Ammon's horn (tissue), 1 donor: Measurements from ENCODE around the gene SORL1.
A peak's percentile ranks its signal among the peaks of the same experiment; 100 is the strongest.

Source experiments
- DNase-seq: peaks from one replicate; pipeline ENCODE4 v3.0.0-alpha.2; 2016; ENCODE audit warnings: low spot score

The SORL1 gene

DNA sequence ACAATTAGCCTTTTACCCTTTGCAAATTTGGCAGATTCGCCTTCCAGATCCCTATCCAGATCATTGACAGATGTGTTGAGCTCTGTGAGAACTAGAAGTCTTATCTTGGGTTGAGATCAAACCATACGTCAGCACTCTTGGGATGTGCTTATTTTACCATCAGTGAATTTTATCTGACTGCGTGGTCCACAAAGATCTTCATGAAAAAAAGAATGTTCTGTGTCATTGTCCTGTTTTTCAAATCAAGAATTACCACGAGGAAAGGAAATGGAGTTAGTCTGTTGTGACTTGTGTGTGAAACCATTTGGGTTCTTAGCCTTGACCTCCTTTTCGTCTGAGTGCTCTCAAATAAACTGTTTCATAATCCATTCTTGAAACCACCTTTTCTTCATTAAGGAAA, 86.9 kb downstream of the SORL1 start:
- DNase-seq: no peak

DNA sequence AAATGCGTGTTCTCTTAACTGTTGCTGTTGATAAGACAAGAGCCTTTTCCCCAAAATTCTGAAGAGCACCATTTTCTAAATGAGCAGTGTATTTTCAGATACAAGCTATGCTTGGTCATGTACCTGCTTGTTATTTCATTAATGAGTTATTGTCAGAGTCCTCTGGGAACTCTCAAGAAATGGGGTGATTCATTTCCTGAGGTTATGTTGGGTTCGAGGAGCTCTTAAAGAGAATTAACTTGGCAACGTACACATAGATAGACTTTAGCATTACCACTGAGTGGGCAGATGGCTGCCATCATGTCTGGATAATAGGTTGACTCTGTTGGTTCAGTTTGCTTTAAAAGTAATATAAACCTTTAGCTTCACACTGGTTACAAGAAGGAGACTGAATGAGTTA, 88.5 kb downstream of the SORL1 start:
- DNase-seq: no peak

DNA sequence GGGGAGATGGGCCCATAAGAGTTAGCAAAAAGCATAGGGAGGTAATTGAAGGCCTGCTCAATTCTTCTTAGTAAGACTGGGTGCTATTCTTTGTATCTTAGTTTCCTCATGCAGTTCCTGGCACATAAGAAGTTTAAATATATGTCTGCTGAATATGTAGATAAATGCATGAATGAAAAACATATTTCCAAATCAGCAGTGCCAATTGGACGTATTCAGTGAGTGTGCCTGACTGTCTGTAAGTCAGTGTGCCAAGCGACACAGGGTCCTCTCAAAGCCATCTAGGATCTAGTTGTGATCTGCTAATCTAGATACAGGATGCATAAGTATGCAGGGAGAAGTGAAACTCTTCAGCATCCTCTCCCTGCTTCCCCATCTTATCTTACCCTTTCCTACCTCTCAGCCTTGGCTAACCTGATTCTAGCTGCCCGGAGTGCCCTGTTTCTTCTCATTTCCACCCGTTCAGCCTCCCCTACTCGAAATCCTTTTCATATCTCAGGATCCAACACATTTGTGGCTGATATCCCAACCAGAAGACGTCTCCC, 91.8 kb downstream of the SORL1 start:
- no peak for DNase-seq

DNA sequence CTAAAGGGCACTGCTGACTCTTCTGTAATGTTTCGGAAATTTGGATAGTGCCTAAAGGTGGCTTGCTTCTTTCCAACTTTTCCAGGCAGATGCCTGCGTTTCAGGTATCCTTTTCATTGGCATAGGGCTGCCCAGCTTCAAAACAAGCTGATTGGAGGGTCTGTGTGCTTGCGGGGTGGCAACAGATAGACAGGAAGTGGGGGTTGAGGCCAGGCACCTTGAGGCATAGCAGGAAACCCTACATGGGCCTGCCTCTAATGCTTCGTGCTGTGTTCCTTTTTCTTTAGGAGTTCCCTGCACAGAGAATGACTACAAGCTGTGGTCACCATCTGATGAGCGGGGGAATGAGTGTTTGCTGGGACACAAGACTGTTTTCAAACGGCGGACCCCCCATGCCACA, 92.8 kb downstream of the SORL1 start:
- no peak for DNase-seq

DNA sequence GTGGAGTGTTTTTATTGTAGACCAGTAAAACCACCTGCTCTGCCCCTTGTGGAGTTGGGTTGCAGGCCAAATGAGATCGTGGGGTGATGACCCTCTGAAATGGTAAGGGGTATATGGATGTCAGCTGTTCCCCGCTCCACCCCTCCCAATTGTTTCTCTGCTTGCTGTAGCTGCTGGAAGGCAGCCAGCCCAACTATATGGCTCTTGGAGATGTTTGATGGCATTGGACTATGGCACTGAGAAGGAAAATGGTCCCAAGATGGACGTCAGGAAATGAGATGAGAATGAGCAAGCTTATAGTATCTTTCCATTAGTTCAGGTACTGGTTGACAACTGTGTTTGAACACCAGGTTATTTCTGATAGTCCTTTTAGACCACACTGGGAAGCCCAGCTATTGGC, 95.5 kb downstream of the SORL1 start:
- DNase-seq: no peak

DNA sequence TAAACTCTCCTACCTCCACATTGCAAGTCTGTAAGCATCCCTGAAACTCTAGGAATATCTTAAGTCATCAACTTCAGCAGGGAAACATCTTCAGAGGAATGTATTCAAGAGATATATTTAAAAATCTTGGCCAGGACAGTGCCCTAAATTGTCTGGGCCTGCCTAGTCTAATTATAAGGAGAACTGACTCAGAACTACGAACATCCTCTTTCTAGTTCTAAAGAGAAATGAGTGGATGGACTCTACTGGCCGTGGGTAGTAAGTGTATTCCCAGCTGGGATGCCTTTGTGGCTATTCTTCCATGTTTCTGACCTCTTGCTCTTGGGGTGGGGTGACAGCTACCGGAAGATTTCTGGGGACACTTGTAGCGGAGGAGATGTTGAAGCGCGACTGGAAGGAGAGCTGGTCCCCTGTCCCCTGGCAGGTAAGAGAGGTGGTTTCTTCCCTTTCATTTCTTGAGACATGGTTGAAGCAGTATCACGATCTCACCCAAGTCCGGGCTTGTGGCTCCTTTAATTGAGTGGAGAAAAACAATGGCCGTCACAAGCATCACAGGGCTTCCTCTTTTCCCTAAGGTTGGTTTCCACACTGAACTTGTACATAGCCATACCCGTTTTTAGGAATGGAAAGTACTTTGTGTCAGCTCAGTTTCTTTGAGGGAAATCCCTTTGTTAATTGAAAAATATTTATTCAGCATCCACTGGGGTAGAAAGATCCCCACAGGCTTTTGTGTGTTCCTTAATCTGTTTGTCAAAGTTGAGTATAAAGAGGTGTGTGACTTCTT, 98.3 kb downstream of the SORL1 start:
- DNase-seq: no peak

DNA sequence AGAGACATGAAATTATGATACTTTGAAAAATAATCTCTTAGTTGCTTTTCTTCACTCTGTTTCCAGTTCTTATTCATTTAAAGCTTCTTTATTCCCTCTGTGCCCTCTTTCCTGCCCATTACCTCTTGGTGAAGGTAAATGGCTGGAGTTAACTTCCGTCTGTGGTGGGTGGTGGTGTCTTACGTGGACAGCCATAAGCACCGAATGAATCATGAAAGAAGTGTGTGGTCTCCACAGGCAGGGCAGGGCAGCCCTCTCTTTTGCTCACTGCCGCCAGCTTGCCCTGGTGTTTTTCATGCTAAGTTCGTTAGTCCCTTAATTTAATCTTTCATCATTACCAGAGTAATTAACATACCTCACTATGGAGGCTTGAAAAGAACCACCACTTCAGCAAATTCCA, 99.3 kb downstream of the SORL1 start:
- DNase-seq: no peak

DNA sequence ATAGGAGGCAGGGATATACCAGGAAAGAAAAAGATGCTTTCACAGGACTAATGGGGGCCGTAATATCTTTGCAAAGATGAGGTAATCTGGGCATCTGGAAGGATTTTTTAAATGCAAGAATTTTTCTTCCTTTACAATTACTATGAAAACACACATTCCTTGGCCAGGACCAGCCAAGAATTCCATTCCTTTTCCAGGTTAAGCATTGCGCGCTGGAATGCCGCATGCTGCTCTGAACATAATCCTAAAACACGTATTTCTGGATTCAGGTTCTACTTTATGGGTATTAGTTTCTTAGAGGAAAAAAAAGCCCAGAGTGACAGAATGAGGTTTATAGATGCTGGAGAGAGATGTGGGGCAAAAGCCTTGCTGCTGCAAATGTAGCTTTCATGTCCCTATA, 100.0 kb downstream of the SORL1 start:
- no peak for DNase-seq

DNA sequence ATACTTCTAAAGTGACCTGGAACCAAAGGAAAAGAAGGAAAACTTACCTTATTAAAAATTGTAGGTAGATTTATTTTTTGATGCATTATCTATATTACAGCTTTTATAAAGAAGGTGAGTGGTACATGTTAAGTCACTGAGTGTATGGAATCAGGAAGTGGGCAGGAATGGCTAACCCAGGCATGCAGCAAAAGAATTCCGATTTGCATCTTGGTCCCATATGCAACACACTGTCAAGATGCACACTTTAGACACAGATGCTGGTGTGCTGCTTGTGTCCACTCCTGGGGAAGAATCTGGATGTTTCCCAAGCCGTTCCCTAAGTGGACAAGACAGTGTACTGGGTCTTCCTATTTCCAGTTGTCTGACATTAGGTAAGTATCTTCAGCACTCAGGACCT, 100.5 kb downstream of the SORL1 start:
- DNase-seq: no peak

DNA sequence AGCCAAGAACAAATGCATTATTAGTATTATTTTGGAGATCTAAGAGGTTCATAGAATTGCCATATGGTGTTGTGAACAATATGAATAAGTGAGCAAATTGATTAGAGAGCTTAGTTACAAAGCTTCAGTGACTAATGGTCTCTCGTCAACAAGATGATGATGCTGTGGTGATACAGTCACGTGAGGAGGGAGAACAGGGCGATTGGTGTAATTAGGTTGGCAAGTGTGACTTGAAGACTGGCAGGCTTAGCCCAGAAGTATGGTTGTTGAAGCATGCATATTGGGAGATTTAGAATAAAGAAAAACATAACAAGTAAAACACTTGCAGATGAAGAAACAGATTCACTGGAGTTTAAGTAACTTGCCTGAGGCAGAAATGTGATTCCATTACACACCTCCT, 101.3 kb downstream of the SORL1 start:
- peak; percentile 65 for DNase-seq

DNA sequence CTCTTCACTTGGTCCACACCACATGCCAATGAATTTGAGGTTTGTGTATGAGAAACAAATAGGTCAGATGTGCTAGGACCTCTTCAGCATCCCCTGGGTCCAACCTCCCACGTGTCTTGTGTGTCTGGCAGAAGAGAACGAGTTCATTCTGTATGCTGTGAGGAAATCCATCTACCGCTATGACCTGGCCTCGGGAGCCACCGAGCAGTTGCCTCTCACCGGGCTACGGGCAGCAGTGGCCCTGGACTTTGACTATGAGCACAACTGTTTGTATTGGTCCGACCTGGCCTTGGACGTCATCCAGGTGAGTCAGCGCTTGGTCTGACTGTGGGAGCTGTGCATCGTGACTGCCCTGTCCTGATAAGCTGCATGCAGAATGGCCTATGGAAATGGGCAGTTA, 101.7 kb downstream of the SORL1 start:
- no peak for DNase-seq

DNA sequence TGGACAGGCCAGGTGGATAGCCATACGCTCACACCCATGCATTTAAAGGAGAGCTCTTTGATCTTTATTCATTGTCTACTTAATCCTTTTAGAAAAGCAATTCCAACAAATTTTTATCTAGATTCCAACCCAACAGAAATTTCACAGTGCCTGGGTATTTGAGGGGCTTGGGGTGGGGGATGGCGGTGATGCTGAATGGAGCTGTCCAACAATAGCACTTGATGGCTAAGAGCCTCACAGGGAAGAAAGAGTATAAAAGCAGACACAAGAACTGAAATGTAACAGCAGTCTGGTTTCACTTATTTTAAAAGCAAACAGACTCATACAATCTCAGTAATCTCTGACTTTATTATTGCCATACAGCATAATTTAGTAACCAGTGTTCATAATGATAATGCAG, 102.4 kb downstream of the SORL1 start:
- no peak for DNase-seq

DNA sequence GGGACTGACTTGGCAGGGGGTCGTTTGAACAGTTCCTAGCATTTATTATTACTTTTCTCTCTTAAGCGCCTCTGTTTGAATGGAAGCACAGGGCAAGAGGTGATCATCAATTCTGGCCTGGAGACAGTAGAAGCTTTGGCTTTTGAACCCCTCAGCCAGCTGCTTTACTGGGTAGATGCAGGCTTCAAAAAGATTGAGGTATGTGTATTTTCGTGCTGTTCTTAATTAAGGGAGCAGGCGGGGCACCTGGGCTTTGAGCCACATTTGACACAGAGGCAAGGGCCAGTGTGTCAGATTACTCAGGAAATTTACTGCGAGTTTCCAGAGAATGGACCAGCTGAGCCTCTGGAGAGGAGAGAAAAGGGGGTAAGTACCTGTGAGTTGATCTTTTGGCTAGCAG, 103.0 kb downstream of the SORL1 start:
- DNase-seq: no peak

DNA sequence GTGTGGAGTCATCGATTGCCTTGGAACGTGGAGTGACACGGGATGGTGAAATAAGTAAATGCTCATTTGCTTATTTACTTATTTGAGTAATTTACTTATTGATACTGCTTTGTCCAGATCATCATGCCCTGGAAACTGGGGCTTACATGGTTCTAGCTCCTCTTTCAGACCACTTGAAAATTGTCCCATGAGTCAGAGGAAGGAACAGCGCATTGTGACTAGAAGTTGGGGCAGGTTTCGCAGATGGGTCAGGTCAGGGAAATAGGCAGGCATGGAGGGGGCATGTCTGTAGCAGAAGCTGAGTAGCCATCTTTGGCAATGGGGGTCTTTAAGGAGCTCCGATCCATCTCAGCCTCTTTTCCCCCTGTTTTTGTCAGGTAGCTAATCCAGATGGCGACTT, 104.8 kb downstream of the SORL1 start:
- DNase-seq: no peak

DNA sequence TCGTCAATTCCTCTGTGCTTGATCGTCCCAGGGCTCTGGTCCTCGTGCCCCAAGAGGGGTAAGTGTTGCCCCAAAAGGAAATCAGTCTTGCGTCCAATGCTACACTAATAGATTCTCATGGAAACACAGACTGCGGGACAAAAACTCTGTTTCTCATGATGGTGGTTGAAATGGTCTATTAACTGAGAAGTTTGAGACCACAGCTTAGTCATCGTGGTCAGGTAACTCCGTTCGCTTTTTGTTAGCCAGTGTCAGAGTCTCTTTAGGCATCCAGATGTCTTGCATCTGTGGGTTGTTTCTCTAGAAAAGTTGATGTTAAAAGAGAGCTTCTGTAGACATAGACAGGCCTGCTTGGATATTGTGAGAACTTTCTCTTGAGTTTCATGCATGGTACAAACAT, 105.2 kb downstream of the SORL1 start:
- no peak for DNase-seq

DNA sequence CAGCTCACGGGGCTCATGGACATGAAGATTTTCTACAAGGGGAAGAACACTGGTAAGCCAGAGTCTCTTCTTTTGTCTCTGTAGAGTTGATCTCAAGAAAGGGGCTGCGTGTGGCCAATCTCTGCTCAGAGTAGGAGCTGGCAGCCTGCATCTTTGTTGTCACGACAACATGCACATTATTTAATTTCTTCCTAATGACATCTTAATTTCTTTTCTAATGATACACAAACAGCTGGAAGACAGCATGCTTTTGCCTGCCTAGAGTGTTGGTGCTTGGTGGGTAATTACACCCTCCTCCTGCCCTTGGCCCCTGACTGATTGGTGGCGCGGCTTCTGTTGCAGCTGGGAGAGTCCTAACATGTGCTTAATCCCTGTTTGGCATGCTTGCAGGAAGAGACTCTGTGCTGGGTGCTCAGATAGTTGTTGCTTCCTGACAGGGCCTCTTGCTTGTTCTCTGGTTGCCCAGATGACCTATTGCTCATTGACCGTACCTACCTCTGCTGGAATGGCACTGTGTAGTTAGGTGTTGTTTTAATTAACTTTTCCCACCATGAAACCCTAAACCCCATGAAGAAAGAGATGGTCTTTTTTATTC, 107.6 kb downstream of the SORL1 start:
- DNase-seq: no peak

DNA sequence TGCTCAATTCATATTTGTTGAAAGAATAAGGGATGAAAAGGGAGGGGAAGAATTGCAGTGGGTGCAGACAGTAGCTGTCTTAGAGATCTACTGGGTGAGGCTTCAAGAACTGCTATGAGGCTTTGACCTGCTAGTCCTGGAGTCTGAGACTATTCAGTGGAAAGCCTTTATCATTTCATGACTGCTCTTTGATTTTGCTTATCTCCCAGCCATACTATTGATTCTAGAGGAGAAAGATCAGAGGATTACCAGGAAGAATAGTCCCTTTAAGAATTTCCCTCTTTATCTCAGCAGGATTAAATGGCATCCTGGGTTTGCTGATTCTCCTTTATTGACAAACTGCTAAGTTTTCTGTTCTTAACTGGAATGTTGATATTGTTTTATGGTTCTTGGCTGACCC, 108.1 kb downstream of the SORL1 start:
- no peak for DNase-seq

DNA sequence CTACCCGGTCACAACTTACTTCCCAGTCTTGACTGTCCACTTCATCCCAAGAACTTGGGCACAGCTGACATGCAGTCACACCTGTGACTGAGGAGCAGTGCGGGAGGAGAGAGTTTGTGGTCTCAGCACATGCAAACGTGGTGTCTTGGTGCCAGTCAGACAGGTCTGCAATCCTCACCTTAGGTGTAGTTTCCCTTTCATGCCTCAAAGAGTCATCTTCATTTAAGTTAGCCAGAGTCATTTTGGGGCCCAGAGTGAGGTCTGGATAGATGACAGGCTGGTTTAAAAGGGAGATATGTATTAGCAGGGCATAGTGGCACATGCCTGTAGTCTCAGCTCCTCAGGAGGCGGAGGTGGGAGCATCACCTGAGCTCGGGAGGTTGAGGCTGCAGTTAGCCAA, 109.1 kb downstream of the SORL1 start:
- no peak for DNase-seq

DNA sequence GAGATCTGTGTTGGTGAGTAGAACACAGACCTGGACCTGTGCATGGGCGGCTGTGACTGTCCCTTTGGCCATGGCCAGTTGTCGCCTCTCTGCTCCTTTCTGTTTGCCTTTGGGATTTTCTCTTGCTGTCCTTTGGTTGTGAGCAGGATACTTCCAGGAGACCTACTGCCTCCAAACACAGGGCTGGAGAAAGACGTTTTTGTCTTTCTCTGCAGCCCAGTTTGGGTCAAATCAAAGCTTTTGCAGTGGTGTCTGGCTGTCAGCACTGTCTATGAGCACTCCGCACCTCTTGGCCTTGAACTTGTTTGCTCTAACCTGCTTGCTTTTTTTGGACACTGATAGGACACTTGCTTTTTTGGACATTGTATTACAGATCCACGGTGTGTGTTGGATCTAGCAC, 109.6 kb downstream of the SORL1 start:
- no peak for DNase-seq

DNA sequence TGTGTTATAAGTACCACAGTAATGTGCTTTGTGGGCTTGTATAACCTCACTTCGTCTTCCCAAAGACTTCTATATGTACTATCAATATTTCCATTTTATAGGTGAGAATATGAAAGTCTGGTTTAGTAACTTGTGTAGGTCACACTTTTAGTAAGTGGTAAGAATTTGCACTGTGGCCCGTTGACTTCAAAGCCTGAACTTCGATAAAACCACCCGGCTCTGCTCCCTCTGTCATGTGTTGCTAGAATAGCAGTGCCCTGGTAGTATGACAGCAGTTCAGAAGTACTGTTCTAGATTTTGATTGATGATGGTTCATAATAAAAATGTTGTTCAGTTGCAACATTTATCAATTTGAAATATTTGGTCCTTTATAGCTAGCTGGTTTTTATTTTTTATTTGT, 110.9 kb downstream of the SORL1 start:
- no peak for DNase-seq

DNA sequence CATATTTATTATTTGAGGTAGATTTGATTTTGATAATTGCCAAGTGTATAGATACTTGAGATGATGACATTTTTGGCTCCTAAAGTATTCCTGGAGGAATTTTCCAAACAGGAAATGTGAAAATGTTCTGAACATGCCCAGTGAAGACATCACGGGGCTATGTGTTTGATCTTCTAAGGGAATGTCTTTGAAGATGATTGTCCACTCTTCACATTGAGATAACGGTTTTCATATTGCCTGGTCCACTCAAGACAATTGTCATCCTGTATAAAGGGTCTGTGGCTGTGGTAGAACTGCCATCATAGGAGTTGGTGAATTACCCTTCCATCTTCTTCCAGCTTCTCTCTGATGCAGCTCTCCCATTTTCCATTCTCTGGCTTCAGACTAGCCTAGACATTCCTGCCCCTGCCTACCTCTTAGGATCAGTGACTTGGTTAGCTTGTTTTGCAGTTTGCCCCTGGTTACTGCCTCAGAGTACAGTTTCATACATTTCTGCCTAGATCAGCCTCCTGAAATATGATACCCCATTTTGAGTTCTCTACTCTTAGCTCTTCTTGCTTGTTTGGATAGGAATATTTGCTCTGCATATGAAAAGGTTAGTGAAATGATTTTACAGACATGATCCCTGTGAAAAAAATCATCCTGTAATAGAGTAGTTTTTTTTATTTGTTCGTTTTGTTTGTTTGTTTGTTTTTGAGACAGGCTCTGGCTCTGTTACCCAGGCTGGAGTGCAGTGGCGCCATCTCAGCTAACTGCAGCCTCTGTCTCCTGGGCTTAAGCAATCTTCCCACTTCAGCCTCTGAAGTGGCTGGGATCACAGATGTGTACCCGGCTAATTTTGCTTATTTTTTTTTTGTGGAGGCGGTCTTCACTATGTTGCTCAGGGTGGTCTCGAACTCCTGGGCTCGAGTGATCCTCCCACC, 112.0 kb downstream of the SORL1 start:
- no peak for DNase-seq

DNA sequence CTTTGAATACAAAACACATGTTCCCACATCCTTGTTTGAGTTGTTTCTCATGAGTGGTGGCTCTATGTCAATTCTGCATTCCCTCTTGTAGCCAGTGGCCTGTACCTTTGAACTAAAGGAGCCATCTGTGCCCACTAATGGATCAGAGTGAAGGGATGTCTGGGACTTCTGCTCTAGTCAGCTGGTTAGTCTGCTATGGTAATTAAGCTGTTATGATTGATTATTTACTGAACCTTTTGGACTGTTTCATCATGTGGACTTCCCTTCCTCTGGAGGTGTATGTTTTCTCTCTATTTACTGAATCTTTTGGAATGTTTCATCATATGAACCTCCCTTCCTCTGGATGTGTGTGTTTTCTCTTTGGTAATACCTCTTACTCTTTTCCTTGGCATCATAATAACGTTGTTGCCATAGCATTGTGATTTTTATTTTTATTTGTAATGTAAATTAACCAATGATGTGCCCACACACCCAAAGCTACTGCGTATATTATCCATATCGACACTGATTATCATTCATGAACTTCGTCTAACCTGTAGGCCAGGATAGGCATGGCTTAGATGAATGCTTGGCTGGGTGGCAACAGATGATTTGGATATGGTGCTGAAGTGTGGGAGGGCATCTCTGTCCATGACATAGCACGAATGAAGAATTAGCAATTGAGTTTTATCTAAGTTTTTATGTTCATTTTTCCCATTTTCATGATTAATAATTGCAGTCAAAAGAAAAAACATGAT, 113.0 kb downstream of the SORL1 start:
- no peak for DNase-seq
